ENCODE results near the gene ITPA.
"Not testable (repeated sequence)": the region's sequence is repeated elsewhere in the genome, so short reads cannot be mapped to it uniquely, and the experiment has no call there.

The ITPA gene

DNA sequence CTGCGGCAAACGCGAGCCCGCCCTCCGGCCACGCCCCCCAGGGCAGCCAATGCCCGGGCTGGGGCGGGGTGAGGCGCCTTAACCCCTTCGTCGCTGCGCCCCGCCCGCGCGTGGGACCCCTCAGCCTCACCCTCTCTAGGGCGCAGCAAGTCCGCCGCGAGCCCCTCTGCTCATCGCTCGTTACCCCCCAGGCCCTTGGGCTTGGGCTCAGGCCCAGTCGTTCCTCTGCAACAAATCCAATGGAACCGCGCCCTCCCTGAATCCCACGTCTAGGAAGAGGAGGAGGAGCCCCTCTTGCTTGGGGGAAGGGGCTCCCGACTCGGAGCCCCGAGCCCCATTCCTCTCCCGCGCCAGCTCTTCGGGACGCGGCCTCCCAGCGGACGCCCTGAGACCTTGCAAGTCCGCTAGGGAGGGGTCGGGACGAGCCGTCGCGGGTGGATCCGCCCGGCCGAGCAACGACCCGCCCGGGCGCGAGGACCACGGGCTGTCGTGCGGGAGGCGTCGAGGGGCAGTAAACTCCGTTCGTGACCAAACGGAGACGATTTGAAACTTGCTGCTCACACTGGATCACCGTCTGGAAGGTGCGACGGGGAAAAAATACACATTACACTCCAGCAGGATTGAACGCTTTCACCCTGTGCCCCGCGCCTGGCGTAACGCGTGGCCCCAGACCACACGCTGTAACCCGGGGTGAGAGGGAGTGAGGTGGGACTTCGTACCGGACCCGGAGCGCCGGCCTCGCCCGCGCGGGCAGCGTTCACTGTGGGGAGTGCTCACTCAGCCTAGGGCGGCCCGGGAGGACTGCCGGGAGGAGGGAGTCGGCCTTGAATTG is 35.5 kb upstream of the ITPA start:
- DNase-seq (ENCODE audit: low spot score), result peak; percentile 82

DNA sequence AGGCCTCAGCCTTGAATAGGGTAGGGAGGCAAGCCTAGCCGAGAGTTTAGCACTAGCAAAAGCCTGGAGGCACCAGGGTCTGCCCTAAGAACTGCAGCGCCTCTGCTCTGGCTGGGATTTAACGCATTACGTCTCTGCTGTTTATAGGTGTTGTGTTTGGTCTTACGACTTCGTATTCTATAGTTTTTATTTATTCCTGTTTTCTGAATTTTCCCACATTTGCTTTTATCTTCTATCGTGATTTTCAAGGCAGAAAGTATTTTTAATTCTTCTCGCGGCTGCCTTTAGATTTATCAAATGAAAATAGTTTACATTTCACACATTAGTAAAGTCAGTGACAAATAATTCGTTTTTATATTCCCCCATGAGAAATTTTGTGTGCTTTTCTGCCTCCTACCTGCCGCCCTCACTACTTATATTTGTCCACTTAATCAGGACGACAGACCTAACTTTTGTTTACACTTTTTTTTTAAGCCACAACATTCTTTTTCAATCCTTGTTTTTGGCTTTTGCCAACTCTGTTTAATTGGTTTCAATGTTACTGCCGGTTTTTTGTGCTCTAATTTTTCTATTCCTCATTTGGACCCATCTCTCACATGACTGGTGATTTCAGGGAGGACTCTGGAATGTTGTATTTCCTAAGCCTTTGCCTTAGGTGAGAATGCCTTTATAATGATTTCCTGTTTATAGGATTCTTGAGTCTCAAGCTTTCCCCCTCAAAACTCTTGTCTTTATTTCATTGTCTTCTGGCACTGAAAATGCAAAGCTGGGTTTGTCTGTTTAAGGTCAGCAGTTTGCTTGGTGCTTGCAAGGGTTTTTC is 34.6 kb upstream of the ITPA start:
- DNase-seq (ENCODE audit: low spot score), result no peak

DNA sequence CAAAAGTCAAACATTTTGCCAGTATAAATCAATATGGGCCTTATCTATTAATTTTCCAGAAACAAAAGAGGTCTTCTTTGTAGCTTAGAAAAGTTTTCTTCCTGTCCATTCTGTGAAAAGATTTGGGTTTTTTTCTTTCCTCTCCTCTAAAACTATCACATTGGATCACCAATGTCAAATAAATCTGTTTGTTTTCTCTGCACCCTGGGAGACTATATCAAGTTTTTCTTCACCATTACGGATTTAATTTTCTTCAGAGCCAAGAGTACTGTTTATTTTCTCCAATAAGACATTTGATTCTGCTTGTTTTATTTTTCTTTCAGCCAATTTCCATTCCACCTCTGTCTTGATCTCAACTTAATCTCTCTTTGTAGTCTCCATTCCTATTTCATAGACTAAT is 34.0 kb upstream of the ITPA start:
- DNase-seq (ENCODE audit: low spot score), result no peak

DNA sequence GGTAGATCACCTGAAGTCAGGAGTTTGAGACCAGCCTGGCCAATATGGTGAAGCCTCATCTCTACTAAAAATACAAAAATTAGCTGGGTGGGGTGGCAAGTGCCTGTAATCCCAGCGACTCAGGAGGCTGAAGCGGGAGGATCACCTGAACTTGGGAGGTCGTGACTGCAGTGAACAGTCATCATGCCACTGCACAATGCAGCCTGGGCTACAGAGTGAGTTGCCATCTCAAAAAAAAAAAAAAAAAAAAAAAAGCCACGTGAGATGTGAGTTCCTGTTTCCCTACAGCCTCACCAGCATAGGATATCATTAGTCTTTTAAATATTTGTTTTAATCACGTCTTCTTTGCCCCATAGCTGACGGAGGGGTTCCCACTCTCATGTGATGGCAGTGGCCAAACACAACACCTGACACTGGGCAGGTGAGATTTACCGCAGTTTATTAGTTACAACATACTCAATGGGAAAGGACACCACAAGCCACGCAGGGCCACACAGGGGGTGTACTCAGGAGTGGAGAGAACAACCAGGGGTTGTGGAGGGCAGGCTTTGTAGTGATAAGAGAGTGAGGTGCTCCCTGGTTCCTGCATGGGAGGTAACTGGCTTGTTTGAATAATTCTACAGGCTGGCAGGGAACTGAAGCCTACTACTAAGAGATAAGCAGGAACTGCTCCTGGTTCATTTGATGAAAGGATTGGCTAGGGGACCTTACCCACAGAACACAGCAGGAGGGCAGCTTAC is 31.4 kb upstream of the ITPA start:
- DNase-seq (ENCODE audit: low spot score), result no peak

DNA sequence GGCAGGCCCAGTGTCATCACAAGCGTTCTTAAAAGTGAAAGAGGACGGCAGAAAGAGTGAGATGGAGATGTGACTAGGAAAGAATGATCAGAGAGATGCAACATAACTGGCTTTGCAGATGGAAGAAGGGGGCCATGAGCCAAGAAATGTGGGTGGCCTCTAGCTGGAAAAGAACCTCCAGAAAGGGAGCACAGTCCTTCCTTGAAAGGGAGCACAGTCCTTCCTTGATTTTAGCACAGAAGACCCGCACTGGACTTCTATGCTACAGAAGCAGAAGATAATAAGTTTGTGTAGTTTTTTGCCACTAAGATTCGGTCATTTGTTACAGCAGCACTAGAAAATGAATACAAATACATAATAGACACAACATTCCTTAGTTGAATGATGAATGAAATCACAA is 29.0 kb upstream of the ITPA start:
- no peak for DNase-seq (ENCODE audit: low spot score)

DNA sequence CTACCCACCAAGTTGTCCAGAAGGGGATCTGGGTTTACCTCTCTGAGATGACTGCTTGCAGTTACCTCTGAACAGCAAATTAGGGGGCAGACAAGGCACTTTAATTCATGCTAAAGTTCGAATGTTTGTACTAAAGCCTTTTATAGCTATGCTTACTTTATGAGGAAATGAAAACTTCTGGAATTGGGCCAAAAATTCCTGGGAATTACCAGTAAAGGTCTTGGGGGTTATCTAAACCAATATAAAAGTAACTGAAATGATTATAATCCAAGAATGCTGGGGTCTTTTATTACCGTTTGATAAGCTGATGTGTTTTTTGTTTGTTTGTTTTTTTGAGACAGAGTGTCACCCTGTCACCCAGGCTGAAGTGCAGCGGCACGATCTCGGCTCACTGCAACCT is 28.0 kb upstream of the ITPA start:
- no peak for DNase-seq (ENCODE audit: low spot score)

DNA sequence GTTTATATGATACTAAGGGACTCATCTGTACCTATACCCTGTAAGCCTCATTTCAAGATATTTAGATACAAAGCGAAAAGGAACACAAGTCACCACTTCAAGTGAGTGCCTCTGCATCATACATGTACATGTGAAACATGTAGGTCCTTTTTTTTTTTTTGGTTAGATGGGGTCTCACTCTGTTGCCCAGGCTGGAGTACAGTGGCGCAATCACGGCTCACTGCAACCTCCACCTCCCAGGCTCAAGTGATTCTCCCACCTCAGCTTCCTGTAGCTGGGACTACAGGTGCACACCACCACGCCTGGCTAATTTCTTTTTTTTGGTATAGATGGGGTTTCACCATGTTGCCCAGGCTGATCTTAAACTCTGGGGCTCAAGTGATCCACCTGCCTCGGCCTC is 26.9 kb upstream of the ITPA start:
- not testable (repeated sequence) for DNase-seq (ENCODE audit: low spot score)

DNA sequence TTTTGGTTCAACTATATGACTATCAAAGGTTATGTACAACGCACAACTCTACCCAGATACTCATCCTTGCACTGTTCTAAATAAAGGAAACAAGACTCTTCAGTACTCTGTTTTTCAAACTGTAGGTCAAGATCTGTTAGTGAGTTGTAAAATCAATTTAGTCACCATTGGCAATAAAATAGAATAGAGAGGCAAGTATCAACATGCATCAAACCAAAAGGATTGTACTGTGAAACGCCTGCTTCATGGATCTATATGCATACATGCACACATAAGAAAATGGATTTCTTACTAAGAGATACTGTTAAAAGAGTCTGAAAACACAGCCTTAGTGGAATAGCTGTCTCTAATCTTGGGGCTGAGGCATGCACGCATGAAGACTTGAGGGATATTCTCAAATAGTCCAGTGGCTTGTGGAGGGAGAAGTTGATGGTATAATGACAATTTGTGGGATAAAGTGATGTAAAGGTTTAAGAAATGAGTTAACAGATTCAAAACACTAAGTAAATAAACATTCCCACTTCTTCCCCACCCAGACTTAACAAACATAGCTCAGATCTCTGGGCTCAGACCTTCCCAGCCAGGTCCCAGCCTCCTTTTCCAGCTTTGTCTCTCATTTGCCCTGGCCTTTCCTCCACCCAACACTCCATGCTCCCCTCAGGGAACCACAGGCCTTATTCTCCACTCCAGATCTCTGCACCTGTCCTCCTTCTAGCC is 25.2 kb upstream of the ITPA start:
- no peak for DNase-seq (ENCODE audit: low spot score)

DNA sequence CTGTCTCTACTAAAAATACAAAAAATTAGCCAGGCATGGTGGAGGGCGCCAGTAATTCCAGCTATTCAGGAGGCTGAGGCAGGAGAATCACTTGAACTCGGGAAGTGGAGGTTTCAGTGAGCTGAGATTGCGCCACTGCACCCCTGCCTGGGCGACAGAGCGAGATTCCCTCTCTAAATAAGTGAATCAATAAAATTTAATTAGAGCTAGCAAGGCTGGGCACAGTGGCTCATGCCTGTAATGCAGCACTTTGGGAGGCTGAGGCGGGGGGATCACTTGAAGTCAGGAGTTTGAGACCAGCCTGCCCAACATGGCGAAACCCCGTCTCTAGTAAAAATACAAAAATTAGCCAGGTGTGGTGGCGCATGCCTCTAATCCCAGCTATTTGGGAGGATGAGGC is 21.4 kb upstream of the ITPA start:
- not testable (repeated sequence) for DNase-seq (ENCODE audit: low spot score)

DNA sequence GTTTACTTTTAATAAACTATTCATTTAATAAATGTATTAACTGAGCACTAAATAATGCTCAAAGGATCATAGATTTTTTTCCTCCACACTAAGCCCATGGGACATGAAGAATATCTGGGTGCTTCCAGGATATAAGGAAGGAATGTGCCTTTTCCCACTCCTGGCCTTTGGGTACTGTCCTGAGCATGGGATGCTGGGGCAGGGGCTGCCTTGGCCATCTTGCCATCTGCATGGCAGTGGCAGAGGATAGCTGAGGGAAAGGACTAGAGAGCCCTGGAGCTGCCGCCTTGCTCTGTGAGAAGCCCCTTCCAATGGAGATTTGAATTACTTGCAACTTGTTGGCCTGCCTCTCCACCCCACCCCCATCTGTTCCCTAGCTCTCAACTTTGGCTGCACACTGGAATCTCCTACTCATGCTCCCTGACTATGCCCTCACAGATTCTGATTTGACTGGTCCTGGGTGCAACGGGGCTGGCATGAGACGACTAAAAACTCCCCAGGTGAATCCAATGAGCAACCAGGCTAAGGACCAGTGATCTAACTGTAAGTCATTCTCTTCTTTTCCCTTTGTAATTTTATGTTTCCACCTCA is 20.4 kb upstream of the ITPA start:
- no peak for DNase-seq (ENCODE audit: low spot score)

DNA sequence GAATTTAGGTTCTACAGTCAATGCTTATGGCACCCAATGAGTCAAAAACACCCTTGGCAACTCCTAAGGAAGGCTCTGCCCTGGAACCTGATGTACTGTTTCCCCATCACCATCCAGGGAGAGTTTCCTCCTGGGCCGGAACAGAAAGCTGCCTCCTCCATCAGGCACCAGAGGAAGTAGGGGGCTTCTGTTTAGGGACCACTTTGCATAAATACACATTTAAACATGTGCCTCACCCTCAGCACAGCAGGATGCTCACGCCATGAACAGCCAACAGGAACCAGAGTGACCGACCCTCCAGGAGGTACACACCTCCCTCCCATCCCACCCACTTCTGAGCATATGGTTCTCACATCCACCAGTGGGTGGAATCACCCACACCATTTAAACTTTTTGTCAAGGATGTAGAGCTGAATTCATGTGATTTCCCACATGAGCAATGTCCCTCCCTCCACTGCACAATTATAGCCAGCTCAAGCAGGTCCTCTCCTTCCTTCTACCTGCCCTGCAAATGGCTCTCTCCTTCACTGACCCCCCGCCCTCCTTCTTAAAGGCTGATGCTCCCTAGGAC is 19.7 kb upstream of the ITPA start:
- no peak for DNase-seq (ENCODE audit: low spot score)

DNA sequence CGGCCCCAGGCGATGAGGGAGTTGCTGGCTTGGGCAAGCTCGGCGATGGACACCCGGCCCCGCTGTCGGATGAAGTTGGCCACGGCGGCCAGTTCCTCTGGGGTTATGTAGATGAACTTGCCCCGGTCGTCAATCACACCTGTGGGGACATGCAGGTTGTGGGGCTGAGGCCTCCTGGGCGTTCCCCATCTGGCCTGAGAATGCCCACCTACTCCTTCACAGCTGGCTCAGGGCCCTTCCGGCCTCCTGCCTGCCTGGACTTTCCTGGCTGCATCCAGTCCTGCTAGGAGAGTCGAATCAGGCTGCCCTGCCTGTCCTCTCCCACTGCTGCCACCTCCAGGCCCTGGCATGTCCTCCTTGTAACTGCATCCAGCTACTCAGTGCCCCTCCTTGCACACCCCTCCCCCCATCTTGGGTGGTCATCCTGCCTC is 18.6 kb upstream of the ITPA start:
- DNase-seq (ENCODE audit: low spot score), result no peak

DNA sequence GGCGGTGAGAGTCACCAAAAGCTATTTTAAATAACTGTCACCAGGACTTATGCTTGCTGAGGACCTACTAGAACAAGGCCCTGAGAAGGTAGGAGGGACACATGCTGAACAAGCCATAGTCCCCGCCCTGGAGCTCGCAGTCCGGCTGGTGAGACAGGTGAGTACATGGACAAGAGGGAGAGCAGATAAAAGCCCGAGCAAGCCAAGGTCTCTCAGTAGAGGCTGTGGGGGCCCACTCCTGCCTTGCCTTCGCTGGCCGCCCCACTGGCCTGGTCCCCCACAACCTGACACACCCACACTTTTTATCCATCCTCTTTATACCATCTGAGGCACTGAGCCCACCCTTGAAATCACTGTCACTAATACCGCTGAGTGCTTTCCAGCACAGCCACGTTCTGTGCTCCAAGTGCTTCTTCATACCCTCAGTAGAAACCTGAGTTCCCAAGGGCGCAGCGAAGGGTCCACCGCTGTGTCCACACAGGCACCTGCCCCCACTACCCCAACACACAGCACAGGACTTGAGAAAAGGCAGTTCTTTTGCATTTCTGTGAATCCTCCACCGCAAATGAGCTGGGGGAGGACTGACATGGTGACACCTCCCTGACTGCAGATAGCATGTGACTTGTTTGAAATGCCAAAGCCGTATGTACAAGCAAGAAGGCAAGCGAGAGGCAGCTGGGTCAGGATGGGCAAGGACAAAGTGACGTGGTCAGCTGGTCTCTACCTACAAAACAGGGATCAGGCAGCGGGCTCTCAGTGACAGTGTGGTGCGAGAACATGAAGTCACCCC is 16.9 kb upstream of the ITPA start:
- DNase-seq (ENCODE audit: low spot score), result no peak

DNA sequence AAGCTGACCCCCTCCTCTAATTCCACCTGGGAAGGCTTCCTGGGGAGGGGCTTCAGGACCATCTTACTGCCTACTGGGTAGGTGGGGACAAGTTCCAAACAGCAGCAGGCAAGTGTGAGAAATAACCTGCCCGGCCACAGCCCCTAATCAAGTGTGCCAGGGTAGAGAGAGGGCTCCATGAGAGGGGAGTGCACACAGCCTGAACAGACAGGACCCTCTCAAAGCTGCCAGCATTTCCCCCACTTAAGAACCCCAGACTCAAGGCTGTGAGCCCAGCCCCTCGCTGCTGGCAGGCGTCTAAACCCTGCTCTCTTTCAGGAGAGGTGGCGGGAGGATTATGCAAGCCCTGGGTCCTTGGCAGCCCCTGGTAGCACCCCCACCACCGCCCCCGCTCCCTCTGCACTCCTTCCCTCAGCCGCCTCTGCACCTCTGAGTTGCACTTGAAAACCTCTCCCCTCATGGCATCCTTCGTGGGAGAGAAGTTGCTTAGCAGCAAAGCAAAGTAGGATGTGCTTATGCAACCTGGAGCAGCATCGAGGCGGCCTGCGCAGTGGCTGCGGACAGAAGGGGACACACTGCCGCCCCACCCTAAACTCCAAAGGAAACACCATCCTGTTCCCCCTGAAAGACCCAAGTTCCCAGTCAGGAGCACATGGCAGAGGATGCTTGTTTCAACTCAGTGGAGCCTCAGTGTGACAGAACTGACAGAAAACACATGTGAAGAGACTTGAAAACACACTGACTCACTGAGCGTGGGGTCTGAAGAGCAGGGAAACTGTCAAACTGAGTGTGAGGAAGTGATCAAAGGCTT is 15.3 kb upstream of the ITPA start:
- DNase-seq (ENCODE audit: low spot score), result no peak

DNA sequence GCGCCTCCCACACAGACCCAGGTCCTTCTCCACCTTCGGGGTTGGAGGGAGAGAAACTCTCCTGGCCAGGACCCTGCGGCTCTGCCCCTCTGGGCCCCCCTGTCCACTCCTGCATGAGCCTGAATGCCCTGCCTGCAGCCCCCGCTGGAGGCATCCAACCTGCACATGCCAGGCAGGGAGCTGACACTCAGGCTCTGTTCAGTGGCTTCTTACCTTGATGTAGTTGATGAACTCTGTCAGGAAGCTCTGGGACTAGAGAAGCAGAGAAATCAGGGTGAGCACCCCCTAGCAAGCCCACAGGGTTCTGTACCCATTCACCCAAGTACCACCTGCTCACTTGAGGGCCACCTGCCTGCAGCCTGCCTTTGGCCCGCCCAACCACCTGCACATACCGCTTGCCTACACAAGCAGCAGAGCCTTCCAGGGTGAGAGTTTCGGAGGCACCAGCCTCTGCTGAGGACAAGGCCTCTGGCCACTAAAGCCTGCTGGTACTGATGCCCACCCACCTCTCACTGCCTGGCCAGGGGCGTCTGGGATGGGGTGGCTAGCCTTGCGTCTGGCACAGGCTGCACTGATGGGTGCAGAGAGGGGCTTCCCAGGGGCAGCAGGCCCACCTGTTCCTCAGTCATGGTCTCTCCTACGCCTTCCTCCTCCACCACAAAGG is 14.5 kb upstream of the ITPA start:
- DNase-seq (ENCODE audit: low spot score), result no peak

DNA sequence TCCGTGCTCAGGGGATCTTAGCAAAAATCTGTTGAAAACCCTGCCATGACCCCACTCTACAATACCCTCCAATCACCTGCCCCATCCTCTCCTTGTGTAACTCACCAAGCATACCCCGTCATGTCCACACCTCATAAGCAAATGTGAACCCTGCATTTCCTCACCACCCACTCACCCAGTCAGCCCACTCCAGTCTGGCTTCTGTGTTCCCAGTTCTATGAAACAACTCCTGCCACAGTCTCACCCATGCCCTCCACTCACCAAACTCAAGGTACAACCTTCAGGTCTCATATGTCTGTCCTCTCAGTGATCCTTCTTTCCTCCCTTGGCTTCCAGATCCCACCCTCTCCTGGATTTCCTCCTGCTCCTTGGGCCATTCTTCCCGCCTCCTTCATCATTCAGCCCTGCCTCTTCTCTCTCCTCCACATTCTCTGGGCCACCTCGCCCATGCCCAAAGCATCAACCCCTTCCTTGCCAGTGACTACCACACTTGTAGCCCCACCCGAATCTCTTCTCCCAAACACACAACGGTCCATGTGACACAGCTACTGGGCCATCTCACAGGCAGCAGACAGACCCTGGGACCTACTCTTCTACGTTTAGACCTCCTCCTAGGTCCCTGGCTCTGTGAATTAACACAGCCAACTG is 13.6 kb upstream of the ITPA start:
- DNase-seq (ENCODE audit: low spot score), result no peak

DNA sequence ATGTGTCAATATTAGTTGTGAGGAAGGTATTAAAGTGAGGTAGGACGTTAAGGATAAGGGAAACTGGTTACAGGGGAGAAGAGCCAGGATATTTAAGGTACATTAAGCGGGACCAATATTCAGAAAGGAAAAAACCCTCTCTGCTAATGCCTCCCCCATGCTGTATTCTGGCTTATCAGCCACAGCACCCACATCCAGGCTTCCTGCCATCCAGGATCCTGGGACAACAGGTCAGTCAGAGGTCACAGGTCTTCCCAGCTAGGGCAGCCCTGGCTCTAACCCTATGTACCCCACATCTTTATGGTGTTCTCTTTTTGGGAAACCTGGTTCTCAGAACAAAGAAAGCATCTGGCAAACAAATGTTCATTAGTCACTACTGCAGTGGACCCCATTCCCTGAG is 10.1 kb upstream of the ITPA start:
- no peak for DNase-seq (ENCODE audit: low spot score)

DNA sequence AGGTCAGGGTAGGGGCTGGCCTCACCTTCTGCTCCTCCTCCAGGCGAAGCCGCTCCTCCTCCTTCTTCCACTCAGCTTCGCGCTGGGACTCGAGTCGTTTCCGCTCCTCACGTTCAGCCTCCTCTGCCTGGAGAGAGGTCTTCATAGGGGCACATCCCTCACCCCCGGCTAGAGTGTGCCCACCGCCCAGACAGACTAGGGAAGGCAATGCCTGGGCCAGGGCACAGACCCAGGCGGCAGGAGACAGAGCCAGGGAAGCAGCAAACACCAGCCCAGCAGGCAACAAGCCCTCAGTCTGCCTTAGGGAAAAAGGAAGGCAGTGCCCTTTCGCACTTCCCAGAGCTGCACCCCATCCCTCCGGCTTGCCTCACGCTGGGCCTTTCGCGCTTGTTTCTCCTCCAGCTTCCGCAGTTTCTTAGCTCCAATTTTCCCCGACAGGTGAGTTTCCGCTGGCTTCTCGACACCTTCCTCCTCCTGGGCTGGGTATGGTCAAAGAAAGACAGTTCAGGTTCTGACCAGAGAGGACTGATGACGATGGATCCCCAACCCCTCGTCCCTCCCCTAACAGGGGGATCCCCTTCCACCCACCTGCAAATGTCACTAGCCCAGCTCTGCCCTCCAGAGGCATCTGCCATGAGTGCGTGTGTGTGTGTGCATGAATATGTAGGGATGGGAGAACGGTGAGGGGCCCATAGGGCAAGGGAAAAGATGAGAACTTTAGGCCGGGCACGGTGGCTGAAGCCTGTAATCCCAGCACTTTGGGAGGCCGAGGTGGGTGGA is 9.1 kb upstream of the ITPA start:
- DNase-seq (ENCODE audit: low spot score), result no peak
